GM12872 (cell line): ENCODE measurements around the gene RFXANK.

Source experiments
- TF ChIP-seq, protein P1 (sequence below): IDR thresholded peaks from 3 replicates; pipeline ENCODE4 v1.5.1; 2011; ENCODE audit warnings: low read depth, mild to moderate bottlenecking, low read length, moderate library complexity; ENCODE audit not compliant: insufficient read depth

Gene RFXANK

DNA sequence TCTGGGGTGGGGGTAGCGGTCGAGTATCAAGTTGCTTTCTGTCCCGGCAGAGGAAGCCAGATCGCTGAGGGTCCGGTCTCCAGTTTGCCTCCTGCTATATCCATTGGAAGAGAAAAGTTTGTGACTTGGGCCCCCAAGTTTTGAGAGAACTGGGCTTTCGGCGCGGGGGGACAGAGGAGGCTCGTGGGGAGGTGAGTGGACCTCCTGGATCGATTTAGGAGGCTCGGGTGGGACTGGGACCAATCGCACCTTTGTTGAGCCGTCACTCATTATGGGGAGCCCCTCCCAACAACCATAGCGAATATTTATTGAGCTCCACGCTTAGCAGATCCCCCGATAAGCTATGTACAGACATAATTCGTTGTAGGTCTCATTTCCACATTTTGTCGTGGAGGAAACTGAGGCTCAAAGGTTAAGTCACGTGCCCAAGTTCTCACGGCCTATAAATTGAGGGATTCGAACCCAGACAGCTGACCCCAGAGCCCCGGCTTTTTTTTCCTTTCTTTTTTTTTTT, 909 bp downstream of the RFXANK start:
- TF ChIP-seq, protein P1, sequence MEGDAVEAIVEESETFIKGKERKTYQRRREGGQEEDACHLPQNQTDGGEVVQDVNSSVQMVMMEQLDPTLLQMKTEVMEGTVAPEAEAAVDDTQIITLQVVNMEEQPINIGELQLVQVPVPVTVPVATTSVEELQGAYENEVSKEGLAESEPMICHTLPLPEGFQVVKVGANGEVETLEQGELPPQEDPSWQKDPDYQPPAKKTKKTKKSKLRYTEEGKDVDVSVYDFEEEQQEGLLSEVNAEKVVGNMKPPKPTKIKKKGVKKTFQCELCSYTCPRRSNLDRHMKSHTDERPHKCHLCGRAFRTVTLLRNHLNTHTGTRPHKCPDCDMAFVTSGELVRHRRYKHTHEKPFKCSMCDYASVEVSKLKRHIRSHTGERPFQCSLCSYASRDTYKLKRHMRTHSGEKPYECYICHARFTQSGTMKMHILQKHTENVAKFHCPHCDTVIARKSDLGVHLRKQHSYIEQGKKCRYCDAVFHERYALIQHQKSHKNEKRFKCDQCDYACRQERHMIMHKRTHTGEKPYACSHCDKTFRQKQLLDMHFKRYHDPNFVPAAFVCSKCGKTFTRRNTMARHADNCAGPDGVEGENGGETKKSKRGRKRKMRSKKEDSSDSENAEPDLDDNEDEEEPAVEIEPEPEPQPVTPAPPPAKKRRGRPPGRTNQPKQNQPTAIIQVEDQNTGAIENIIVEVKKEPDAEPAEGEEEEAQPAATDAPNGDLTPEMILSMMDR, result no peak

DNA sequence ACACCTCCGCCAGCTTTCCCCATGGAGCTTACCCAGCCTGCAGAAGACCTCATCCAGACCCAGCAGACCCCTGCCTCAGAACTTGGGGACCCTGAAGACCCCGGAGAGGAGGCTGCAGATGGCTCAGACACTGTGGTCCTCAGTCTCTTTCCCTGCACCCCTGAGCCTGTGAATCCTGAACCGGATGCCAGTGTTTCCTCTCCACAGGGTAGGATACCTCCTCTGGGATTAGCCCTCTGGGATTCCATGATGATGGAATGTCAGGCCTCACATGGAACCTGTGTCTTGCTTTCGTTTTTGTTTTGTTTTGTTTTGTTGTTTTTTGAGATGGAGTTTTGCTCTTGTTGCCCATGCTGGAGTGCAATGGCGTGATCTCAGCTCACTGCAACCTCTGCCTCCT, 1.9 kb downstream of the RFXANK start:
- TF ChIP-seq, protein P1, result no peak

DNA sequence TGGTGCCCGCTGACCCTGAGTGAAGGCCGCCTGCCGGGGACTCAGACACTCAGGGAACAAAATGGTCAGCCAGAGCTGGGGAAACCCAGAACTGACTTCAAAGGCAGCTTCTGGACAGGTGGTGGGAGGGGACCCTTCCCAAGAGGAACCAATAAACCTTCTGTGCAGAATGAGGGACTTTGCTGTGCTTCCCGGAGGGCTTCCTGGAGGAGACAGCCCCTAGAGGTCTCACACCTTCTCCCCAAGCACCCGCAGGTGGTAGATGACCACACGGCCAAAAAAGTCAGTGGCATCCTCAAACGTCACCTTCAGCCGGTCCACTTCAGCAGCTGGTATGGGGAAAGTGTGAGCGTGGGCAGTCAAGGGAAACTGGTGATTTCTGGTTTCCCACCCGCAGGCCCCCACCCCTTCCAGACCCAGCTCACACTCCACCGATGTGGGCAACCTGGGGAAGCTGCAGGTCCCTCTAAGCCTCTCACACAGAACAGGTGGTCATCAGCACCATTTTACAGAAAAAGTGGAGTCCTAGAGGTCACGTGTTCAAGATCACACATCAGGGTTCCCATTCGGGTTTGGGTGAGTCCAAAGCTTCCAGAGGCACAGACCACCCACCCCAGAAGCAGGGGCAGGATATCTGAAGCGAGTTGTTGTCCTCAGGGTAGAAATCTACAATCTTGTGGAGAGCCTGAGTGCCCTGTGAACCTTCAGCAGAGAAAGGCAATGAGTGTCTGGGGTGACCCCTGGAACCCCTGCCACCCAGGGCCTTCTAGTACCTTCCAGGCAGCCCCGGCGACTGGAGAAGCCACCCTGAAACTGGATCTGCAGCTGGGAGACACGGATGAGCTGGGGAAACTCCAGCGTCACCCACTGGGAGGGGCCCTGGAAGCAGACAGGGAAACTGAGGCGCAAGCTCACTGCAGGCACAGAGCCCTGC, 9.9 kb downstream of the RFXANK start:
- TF ChIP-seq, protein P1, result no peak

DNA sequence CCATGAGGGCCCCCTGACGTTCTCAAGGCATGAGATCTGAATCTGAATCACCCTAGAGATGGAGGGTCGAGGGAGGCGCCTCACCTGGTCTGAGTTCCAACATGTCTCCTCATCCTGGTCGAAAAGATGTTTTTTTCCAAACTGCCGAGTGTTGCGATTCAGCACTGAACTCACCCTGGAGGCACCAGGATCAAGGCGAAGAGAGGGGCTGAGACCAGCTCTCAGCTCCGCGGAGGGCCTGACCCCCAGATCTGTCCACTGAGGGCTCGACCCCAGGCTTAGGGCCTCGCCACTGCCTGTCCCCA, 10.6 kb downstream of the RFXANK start:
- TF ChIP-seq, protein P1, result no peak

DNA sequence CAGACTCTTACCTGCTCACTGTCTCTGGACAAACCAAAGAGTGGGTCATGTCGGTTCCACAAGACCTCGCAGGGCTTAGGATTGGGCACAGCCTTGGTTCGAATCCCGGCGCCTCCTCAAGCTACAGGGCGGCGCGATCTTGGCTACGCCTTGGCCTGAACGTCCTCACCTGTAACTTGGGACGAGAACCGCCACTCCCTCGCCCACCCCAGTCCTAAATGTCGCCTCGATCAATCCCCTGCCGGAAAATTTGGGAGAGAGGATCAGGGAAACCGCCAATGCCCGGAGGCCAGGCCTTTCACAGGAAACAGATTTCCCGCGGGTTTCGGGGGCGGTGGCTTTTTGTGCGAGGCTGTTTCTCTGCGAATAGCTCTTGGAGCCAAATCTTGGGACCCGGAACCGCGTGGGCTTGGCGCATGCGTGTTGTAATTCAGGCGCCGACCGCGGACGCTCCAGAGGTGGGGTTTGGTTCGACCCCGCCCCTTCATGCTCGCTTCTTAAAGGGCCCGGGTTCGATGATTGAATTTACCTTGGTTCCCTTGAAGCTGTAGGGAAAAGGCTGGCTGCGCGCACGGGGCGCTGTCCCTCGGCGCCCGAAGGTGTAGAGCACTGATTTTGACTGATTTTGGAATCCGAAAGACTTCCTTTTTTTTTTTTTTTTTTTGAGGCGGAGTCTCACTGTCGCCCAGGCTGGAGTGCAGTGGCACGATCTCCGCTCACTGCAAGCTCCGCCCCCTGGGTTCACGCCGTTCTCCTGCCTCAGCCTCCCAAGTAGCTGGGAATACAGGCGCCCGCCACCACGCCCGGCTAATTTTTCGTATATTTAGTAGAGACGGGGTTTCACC, 11.2 kb downstream of the RFXANK start, which contains the start of gene NR2C2AP:
Gene NR2C2AP, minus strand, starts transcription at position 403 of the 845 bp plus-strand sequence. Its CDS starts 354 bp downstream, at position 49.
- TF ChIP-seq, protein P1, result no peak

DNA sequence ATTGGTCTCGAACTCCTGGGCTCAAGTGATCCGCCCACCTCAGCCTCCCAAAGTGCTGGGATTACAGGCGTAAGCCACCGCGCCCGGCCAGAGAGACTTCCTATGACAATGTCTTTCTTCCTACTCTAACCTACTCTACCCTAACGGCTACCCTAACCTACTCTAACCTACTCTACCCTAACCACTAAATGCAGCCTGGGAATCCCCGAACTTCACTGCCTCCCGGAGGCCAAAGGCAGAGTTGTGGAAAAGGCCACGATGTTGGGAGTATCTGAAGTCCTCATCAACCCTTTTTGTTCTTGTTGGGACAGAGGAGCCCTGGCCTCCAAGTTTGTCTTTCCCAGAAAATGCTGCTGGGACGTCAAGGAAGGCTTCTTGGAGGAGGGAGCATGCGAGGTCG, 12.1 kb downstream of the RFXANK start:
- TF ChIP-seq, protein P1, result 0 out of 3 replicates have a peak, but pooled peaks have one; percentile 8
